Mononuclear cell (primary cell): ENCODE data around the gene ILF3. TPM values are rescaled to one million over a fixed set of nuclear protein-coding genes. Genes with fewer than 3 reads are reported as not detected.

Source experiments
- H3K27me3 ChIP-seq: 2 replicates; pipeline ENCODE4 v1.6.0; 2011; ENCODE audit warnings: low read length, control low read depth; ENCODE audit not compliant: insufficient read depth
- H3K4me1 ChIP-seq: 2 replicates; pipeline ENCODE4 v1.5.1; 2011; ENCODE audit warnings: mild to moderate bottlenecking, low read length, control low read depth; ENCODE audit not compliant: insufficient read depth
- H3K4me3 ChIP-seq: 2 replicates; pipeline ENCODE4 v1.5.1; 2011; ENCODE audit warnings: mild to moderate bottlenecking, low read length, moderate library complexity
- H3K9me3 ChIP-seq: 2 replicates; pipeline ENCODE4 v1.5.1; 2011; ENCODE audit warnings: low read depth, mild to moderate bottlenecking, control low read depth, low read length
- total RNA-seq: library from RNA; depleted of rRNA; stranded (reverse); fragments of >200 nt; gene quantifications from one replicate; pipeline ENCODE4 v1.2.3, GENCODE V29; 2012

Gene ILF3
- total RNA-seq, 1 donor, result 212 TPM

- Histone ChIP-seq H3K4me1 (peaks cover 41% of the 10 kb centered on the region), H3K27me3 (no peaks in the 10 kb centered on the region), H3K9me3 (no peaks in the 10 kb centered on the region), H3K4me3 (peak overlapping the region; percentile 97)
Observed at GRCh38 chr19:10718205-10719196, 64.4 kb downstream of the ILF3 start.

- Histone ChIP-seq H3K27me3 (no peaks in the 10 kb centered on the region), H3K4me1 (peaks cover 41% of the 10 kb centered on the region)
Observed at GRCh38 chr19:10719466-10719961, 65.4 kb downstream of the ILF3 start.

DNA sequence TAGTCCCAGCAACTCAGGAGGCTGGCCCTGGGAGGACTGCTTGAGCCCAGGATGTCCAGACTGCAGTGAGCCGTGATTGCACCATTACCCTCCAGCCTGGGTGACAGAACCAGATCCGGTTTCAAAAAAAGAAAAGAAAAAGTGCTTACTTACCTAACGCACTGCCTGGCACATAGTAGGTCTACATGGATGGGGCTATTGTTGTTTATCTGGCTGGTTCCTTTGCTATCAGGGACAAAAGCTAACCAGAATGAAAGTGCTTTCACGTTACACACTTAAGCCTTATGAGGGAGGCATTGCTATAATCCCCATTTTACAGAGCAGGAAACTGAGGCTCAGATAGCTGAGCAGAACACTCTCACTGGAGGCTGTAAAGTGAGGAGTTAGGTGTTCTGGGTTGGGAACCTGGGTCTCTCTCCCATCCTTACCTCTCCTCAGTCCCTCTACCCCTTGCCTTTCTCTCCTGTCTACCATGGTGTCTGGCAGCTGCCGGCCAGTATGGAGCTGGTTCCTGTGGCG, 66.5 kb downstream of the ILF3 start:
- Histone ChIP-seq H3K9me3 (no peaks in the 10 kb centered on the region), H3K4me3 (no peak overlapping the region), H3K27me3 (no peaks in the 10 kb centered on the region), H3K4me1 (peaks cover 41% of the 10 kb centered on the region)

More at GRCh38 chr19:10719466-10719961, 65.4 kb downstream of the ILF3 start:
- Histone ChIP-seq H3K9me3 (no peaks in the 10 kb centered on the region), H3K4me3 (peak overlapping the region; percentile 97)

DNA sequence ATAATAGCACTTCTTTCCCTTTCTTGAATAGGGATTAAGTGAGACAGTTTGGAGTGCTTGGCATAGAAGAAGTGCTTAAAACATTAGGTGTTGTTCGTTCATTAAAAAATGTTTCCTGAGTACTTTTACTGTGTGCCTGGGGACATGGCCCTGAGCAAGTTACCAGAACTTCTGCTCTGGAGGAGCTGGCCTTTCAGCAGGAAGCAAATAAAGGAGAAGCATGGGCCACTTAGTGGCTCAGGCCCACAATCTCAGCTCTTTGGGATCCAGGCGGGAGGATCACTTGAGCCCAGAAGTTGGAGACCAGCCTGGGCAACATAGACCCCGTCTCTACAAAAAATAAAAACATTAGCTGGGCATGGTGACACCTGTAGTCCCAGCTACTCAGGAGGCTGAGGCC, 69.4 kb downstream of the ILF3 start:
- H3K4me3 ChIP-seq, result no peak overlapping the region
- no peaks in the 10 kb centered on the region for H3K27me3 ChIP-seq
- no peaks in the 10 kb centered on the region for H3K9me3 ChIP-seq
- peaks cover 46% of the 10 kb centered on the region for H3K4me1 ChIP-seq

- Histone ChIP-seq H3K27me3 (no peaks in the 10 kb centered on the region), H3K4me1 (peaks cover 49% of the 10 kb centered on the region), H3K4me3 (no peak overlapping the region), H3K9me3 (no peaks in the 10 kb centered on the region)
Observed at GRCh38 chr19:10724573-10725071, 70.5 kb downstream of the ILF3 start.

- H3K9me3 ChIP-seq, result no peaks in the 10 kb centered on the region
- peaks cover 49% of the 10 kb centered on the region for H3K4me1 ChIP-seq
- H3K4me3 ChIP-seq, result no peak overlapping the region
- no peaks in the 10 kb centered on the region for H3K27me3 ChIP-seq
Observed at GRCh38 chr19:10725415-10725814, 71.3 kb downstream of the ILF3 start.

DNA sequence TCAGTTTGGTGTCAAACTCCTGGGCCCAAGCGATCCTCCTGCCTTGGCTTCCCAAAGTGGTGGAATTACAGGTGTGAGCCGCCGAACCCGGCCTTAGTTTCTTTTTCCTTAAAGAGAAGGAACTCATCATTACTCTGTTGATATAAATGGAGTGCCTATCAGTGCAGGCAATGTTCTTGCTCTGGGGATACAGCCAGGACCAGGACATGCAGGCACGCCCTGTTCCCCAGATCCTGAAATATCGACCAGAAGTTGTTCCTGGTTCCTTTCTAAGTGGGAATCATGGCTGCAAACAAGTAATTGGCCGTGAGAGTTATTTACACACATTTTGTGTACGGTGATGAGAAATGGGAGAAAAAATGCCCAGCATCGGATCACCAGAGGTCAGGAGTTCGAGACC, 72.1 kb downstream of the ILF3 start:
- Histone ChIP-seq H3K4me3 (no peak overlapping the region), H3K9me3 (no peaks in the 10 kb centered on the region), H3K27me3 (no peaks in the 10 kb centered on the region), H3K4me1 (peaks cover 49% of the 10 kb centered on the region)

GRCh38 chr19:10727685-10728201, 73.6 kb downstream of the ILF3 start:
- H3K9me3 ChIP-seq, result no peaks in the 10 kb centered on the region
- no peak overlapping the region for H3K4me3 ChIP-seq
- H3K4me1 ChIP-seq, result peaks cover 54% of the 10 kb centered on the region
- H3K27me3 ChIP-seq, result no peaks in the 10 kb centered on the region

DNA sequence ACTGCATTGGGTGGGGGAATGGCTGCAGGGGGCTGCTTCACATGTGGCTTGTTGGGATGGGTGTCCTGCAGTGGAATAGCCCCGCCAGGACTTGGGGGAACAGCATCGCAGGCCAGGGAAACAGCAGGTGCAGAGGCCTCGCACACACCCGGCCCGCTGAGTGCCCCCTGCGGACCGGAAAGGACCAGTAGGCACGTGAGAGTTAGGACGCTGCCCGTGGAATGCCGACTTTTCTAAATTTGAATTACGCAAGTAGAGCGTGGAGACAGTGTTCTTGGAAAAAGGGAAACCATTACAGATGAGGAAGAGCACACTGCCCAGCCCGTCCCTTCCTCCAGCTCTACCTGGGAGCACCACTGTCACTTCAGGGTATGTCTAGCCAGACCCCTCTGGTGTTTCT, 75.3 kb downstream of the ILF3 start:
- Histone ChIP-seq H3K4me1 (peaks cover 57% of the 10 kb centered on the region), H3K4me3 (no peak overlapping the region), H3K27me3 (no peaks in the 10 kb centered on the region), H3K9me3 (no peaks in the 10 kb centered on the region)

DNA sequence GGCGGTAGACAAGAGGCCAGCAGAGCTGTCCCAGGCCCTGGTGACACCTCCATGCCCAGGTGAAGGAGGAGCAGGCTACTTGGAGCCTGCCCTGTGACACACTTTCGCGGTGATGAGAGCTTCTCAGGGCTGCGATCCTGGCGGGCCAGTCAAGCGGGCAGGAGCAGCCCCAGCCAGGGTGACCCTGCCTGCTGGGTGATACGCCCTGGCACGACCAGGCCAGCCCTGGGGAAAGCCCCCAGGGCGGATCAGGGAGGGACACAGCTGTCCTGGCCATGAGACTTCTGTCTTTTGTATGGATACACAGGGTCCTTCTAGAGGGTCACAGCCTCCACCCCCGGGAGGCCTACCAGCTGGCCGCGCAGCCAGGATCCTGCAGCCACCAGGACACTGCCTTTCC, 76.8 kb downstream of the ILF3 start:
- Histone ChIP-seq H3K4me3 (no peak overlapping the region), H3K27me3 (no peaks in the 10 kb centered on the region), H3K4me1 (peaks cover 65% of the 10 kb centered on the region), H3K9me3 (no peaks in the 10 kb centered on the region)

DNA sequence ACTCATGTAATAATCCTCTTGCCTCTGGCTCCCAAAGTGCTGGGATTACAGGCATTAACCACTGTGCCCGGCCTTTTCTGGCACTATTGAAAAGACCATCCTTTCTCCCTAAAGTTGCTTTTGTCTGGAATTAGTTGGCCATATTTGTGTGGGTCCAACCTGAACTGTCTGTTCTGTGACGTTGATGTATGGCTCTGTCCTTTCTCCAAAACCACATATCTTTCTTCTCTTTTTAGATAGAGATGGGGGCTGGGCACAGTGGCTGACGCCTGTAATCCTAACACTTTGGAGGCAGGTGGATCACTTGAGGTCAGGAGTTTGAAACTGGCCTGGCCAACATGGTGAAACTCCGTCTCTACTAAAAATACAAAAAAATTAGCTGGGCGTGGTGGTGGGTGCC, 81.6 kb downstream of the ILF3 start:
- no peaks in the 10 kb centered on the region for H3K27me3 ChIP-seq
- peaks cover 69% of the 10 kb centered on the region for H3K4me1 ChIP-seq
- no peak overlapping the region for H3K4me3 ChIP-seq
- H3K9me3 ChIP-seq, result no peaks in the 10 kb centered on the region

- H3K4me3 ChIP-seq, result no peak overlapping the region
- no peaks in the 10 kb centered on the region for H3K27me3 ChIP-seq
- peaks cover 69% of the 10 kb centered on the region for H3K4me1 ChIP-seq
- H3K9me3 ChIP-seq, result no peaks in the 10 kb centered on the region
Observed at GRCh38 chr19:10736189-10736588, 82.0 kb downstream of the ILF3 start.

DNA sequence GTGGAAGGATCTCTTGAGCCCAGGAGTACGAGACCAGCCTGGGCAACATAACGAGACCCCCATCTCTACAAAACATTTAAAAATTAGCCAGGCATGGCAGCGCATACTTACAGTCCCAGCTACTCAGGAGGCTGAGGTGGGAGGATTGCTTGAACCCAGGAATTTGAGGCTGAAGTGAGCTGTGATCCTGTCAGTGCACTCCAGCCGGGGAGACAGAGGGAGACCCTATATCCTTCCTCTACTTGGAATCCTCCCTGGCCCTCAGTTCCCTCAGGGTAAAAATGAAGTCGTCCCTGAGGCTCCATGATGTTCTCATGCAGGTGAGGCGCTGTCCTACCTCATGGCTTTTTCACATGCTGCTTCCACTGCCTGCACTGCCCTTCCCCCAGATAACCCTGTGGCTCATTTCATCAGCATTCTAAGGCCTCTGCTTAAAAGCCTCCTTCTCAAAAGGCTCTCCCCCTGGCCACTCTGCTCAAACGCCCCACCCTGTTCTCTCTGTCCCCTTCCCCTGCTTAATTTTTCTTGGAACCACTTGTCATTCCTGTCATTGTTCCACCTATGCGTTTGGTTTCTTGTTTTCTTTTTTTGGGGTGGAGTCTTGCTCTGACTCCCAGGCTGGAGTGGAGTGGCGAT, 82.9 kb downstream of the ILF3 start:
- H3K4me1 ChIP-seq, result peaks cover 67% of the 10 kb centered on the region
- H3K27me3 ChIP-seq, result no peaks in the 10 kb centered on the region
- no peak overlapping the region for H3K4me3 ChIP-seq
- no peaks in the 10 kb centered on the region for H3K9me3 ChIP-seq

GRCh38 chr19:10737722-10738121, 83.6 kb downstream of the ILF3 start:
- H3K9me3 ChIP-seq, result no peaks in the 10 kb centered on the region
- H3K27me3 ChIP-seq, result no peaks in the 10 kb centered on the region
- no peak overlapping the region for H3K4me3 ChIP-seq
- H3K4me1 ChIP-seq, result peaks cover 67% of the 10 kb centered on the region

DNA sequence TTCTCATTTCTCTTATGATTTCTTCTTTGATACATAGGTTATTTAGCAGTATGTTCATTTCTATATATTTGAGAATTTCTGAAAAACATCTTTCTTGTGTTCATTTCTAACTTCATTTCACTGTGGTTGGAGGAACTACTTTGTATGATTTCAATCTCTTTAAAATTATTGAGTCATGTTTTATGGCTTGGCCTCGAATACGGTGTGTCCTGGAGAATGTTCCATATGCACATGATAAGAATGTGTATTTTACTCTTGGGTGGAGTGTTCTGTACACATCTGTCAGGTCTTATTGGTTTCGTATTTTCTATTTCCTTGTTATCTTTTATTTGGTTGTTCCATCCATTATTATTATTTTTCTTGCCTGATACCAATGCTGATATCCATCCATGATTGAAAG, 86.7 kb downstream of the ILF3 start:
- Histone ChIP-seq H3K4me3 (no peak overlapping the region), H3K9me3 (no peaks in the 10 kb centered on the region), H3K27me3 (no peaks in the 10 kb centered on the region), H3K4me1 (peaks cover 68% of the 10 kb centered on the region)
